Measurements from ENCODE around the gene KRTAP7-1.

Gene KRTAP7-1, protein sequence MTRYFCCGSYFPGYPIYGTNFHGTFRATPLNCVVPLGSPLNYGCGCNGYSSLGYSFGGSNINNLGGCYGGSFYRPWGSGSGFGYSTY

DNA sequence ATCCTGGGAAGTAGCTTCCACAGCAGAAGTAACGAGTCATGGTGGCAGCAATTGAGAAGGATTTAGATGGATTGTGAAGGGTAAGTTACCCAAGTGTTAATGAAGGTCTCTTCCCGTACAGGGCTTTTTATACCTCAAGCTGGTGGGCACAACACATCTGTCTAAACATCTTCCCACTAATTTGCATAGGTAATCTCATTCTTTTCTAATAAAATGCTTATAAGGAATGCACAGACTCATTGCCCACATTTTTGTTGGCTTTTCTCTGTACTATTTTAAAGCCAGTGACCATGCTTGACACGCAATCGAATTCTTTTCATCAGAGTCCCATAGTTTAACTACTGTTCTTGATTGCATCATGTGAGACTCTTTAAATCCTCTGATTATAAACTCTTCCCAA lies at the start of gene KRTAP7-1:
TSS of gene KRTAP7-1 (minus strand) at position 101 of the 400 bp plus-strand sequence. CDS start at position 40, 61 bp downstream.
- DNase-seq, result no peak

DNA sequence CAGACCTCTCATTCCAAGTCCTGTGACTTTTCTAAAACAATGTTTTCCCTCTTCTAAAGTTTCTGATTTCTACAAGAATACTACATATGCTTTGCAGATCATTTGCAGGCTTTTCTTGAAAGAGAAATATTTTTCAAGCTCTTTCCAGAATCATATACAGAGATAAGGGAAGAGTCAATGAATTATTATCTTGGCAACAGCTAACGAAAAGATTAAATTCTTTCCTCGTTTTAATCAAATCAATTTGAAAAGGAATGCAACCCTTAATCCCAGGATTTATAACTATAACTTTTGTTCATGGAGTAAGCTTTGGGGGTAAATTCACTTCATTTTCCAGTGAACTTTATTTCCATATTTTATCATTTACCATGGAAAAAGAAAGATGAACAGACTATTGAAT lies 45.0 kb upstream of the KRTAP7-1 start:
- no peak for DNase-seq

DNA sequence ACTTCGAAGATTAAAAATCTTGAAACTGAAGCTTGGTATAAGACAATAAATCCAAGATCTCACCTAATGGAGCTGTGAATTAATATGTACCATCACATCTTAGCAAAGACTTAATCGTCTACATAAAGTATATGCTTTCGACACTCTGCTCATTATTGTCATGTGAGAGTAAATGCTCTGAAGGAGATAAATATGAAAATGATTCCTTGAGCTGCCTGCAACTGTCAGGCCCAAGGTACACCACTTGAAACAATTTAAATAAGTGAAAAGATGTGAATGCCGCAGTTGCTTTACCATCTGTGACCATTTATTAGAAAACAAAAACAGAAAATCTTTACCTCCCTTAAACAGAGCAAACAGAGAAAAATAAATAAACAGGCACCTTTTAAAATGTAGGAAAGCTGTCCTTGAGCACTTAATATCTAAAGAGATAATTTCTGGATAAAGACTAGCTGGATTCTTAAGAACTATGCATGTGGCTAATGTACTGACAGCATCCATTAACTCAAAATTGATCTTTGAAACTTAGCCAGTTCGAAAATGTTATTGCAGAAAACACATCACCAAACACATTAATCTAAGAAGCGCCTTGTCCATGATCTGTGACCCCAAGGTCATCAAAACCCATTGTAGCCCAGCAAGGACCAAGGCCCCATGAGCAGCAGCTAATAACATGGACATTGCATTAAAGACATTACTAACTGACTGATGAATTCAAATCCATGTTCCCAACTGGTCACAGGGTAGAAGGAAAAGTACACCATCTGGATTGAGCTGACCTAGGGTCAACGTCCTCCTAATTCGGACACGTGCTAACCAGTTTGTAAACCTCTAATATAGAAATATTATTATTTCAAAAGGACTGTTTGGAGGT lies 18.3 kb upstream of the KRTAP7-1 start:
- no peak for DNase-seq

DNA sequence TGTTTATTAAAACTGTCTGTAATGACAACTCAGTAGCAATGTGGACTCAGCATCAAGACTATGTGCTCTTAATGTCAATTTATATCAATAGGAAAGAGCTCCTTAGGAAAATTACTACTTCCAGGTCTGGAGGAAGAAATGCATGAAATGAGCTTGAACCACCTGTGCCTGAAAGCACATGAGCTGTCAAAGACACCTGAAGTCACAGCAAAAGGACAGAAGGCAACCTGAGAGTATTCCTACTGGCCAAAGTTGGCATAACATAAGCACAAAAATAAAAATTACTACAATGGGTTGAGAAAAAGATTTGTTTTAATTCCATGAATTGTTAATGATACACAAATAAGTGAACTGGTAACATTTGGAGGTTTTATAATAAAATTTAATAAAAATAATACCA lies 13.4 kb upstream of the KRTAP7-1 start:
- no peak for DNase-seq

DNA sequence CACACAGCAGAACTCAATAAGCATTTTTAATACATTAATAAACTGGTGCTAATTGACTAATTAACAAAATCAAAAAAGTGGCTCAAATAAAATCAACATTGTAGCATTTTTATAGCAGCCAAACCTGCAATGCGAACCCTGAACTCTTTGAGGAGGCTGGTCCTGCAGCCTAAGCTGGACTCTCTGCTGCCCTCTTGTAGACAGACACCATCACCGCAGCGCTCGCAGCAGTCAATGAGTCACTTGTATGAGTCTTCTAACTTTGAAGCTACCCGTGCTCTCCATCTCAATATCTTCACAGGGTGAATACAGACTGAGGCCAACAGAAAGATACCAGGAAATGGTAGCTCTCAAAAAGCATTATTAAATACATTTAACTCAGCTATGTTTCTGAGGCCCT lies 9.7 kb upstream of the KRTAP7-1 start:
- peak; percentile 30 for DNase-seq

DNA sequence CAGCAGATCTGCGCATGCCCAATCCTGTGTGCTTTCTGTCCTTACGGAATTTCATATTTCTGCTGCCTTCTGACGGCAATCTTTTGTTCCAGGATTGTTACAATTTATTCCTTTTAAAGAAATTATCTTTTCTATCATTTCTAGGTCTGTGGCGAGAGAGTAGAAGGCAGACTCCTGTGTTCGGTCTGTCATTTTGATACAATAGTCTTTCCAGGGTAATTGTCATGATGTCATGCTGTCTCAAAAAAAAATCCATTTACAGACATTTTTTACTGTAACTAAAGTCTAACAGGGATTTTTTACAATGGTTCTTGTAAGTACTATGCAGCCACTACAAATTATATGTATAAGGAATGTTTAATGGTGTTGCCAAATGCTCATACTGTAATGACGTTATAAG lies 9.0 kb upstream of the KRTAP7-1 start:
- DNase-seq, result no peak

DNA sequence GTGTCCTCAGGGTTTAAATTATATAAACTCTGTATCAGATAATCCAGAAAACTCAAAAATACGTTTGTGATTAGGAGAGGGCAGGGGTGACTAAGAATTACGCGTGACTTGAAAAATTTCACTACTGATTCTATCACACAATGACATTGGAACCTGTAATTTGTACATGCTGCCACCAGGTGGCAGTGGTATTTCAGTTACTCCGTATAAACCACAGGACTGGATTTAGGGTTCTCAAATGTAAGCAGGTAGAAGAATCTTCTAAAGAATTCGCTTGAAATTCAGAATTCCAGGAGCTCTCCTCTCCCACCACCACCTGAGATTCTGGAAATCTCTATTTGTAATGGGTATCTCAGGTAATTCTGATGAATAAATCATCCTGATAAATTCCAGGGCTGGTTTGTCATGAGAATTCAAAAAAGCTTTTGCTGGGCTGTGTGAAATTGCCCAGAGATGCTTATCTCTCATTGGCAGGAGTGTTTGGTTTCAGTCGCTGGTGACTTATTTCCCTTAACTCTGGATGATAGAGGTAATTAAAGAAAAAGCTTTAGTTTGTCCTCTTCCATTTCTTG lies 1.7 kb upstream of the KRTAP7-1 start:
- DNase-seq, result no peak

DNA sequence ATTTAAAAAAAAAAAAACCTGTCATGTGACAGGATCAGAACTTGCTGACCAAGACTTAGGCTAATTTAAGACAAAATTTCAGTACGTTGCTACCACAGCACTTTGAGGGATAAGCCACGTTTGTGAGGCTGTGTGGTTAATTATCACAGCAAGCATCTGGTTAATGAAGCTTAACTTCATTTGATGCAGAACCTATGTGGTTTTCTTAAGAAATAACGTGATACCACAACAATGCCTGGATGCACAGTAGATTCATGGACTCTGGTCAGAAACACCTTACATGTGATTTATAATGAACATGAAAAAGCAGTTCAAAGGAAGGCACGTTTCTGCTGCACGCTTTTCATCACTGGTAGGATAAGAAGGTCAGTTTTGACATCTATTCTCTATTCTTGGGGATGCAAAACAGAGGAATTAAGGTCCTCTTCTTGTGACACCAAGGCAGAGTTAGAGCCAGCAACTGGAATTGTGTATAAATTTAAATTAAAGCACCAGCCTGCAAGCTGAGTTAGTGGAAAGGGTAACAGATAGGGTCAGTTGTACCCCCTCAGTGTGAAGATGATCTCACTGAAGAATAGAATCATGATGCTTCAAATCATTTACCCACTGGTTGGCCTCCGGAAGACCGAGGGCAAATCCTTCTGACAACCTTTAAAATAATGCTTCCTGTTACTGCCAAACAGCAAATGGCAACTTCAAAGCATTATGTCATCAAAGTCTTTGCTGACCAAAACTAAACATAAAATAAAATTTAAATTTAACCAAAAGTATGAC lies 10.5 kb downstream of the KRTAP7-1 start:
- DNase-seq, result no peak

DNA sequence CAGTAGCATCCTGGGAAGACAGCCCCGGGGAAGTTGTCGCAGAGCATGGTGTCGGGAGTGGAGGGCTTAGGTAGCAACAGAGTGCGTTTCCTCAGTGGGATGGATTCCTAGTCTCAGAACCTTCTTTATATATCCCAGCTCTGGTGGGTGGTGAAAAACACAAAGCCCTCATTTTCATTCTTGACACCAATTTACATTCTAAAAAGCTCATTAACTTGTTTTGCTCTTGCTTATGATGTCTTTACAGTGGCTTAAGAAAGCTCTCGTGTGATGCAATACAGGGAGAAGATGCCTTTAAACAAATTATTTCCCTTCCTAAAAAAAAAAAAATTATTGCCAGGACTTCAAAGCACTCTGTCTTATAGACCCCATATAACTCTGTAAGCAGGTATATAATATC lies 16.4 kb downstream of the KRTAP7-1 start, which contains the start of gene KRTAP8-1:
TSS of gene KRTAP8-1 (minus strand) at position 101 of the 400 bp plus-strand sequence. CDS start at position 47, 54 bp downstream.
- no peak for DNase-seq

DNA sequence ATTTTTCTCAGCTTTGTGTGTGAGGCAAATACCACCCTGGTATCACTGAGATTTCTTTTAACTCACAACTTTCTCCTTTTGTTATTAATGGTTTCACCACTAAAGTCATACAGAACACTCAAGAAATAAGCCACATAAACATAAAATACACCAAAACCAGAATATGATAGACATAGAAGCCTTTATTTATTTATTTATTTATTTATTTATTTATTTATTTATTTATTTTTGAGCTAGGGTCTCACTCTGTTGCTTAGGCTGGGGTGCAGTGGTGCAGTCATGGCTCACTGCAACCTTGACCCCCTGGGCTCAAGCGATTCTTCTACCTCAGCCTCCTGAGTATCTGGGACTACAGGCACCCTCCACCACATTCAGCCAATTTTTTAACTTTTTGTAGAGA lies 29.0 kb downstream of the KRTAP7-1 start:
- DNase-seq, result no peak

DNA sequence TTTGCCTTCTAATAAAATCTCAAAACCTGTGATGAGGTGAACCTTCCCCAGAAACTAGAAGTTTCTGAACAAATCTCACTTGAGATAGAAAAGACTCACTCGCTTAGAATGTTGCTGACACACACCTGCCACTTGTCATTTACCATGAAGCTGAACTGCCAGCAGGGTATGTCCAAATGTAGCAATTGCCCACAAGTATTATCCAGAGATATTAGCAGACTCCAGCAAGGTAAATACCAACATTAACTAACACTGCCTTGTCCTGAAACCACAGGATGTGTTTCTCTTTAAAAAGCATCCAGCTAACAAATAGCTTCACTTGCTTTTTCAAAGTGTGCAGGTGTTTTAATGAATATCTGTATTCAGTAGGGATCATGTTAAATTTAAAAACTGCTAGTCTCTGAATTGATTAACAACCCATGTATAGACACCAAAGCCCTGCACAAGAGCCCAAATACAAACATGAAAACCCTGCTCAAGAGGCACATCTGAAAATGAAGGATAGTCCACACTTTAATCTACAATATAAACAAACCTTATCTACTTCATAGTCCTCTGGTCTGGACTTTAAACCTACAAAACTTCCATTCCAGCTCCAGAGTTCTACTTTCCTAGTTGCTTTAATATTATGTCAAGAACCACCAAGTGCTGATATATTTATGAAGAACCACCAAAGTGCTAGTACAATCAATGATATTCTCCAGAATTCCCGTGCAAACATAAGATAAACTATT lies 35.8 kb downstream of the KRTAP7-1 start:
- DNase-seq, result no peak

DNA sequence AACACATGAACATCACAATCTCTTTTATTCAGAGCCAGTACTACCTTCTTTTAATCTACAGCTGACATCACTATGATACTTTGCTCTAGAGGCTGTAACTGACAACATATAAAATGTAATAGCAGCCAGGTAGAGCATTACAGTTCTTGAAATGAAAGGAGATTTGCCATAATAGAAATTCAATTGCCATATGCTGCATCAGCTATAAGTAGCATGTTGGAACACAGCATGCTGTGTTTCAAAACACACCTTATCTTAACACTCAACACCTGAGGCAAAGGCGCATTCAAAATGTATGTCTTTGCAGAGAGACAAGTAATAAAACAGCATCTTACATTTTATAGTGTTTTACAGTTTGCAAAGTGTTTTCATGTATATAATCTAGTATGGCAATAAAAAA lies 50.3 kb downstream of the KRTAP7-1 start:
- no peak for DNase-seq

All from kidney glomerular epithelial cell (primary cell).